ENCODE results near the gene RELT.

The RELT gene

GRCh38 chr11:73404506-73405145, 28.4 kb downstream of the RELT start:
- DNase-seq (ENCODE audit: low spot score) = no peak

GRCh38 chr11:73405146-73405510, 28.9 kb downstream of the RELT start:
- no peak for DNase-seq (ENCODE audit: low spot score)

DNA sequence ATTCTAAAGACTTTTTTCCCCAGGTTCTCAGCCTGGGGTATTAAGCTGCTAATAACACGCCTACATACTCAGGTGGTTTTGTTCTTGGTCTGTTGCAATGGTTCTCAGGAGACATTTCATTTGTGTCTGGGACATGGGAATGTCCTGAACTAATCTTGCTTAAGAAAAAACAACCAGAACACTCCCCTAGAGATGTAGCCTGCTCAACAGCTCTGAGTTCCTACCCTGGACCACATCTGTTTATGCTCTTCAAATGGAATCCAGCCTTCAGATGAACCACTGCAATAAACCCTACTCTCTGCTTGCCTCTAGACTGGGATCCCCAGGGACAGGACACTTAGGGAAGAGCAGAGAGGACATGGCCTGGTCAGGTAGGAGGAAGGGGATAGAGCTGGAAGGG, 29.9 kb downstream of the RELT start:
- no peak for DNase-seq (ENCODE audit: low spot score)

DNA sequence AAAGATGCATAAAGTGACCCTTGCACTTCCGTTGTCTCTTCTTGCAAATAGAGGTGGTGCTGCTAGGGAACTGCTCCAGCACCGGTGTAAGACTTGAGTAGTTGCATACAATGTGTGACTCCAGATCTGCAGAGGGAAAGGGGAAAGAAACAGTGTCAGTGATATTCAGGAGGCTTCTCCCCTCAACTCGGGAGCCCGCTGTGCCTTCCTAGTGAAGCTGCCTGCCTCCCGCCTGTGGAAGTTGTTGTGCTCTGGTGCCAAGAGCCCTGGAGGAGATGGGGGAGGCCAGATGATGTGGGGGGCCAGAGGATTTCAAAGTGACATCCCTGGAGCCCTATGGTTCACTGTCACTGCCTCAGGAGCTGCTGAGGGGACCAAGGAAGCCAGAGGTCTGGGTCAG, 30.4 kb downstream of the RELT start:
- no peak for DNase-seq (ENCODE audit: low spot score)

- DNase-seq (ENCODE audit: low spot score) = no peak
Measured at GRCh38 chr11:73409431-73409830, 33.2 kb downstream of the RELT start.

GRCh38 chr11:73410627-73411026, 34.4 kb downstream of the RELT start:
- DNase-seq (ENCODE audit: low spot score) = no peak

GRCh38 chr11:73411031-73411430, 34.8 kb downstream of the RELT start:
- DNase-seq (ENCODE audit: low spot score) = no peak

- DNase-seq (ENCODE audit: low spot score) = peak; percentile 54
Measured at GRCh38 chr11:73412308-73412707, 36.1 kb downstream of the RELT start.

DNA sequence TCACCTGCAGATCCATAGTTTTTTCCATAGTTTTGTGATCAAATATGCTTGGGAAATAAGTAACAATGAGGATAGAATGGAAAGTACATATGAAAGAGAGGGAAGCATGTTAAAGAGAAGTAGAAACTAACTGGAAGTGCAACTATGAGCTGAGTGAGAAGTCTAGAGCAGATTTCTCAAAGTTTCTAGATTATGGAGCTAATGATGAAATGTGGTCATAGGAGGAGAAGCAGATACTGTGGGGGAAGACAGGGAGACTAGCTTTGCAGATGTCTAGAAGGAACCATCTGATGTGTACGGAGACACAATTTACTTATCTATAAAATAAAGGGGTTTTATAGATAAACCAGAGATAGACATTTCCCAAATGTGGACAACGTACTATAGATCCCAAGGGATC, 37.1 kb downstream of the RELT start:
- DNase-seq (ENCODE audit: low spot score) = no peak

DNA sequence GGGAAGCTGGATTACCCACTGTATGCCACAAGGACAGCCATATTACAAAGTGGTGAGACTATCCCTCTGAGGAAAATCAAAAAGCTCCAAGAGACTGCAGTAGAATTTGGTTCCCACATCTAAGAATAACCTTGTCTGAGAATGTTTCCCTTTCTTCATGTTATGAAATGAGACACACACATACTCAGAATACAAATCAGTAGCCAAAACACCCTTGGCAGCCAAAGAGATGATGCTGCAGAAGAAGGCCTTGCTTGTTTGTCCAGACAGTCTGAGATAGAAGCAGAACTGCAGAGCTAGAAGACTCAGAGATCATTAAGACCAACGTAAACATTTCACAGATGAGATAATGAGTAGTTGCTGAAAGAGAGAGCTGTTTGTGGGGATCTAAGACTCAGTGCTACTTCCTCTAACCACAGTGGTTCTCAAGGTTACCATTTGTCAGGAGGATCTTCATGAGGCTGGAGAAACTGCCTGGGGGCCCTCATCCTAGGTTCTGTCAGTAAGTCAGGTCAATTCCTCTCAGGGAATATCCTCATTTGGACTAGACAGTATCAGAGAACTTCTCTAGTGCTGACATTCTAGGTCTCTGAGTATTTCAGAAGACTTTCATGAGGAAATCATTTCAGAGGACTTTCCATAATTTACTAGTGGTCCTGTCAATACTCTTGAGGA, 38.9 kb downstream of the RELT start:
- DNase-seq (ENCODE audit: low spot score) = no peak

- no peak for DNase-seq (ENCODE audit: low spot score)
Measured at GRCh38 chr11:73415854-73416615, 39.8 kb downstream of the RELT start.

- no peak for DNase-seq (ENCODE audit: low spot score)
Measured at GRCh38 chr11:73416786-73417185, 40.6 kb downstream of the RELT start.

- DNase-seq (ENCODE audit: low spot score) = no peak
Measured at GRCh38 chr11:73420136-73420535, 43.9 kb downstream of the RELT start.

DNA sequence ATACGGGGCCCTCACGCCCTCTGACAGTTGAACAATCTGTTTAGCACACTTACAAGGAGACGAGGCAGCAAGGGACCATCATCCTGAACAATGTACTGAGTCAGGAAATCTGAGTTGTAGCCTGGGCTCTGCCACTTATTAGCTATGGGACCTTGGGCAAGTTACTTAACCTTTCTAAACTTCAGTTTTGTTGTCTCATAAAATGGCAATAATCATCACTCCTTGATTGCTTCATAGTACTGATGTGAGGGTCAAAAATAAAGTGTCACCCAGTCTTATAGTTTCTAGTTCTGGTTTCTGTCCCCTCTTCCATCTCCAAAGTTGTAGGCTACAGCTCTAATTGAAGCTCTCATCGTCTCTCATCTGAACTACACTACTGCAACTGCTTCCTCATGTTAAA, 46.7 kb downstream of the RELT start:
- DNase-seq (ENCODE audit: low spot score) = no peak

DNA sequence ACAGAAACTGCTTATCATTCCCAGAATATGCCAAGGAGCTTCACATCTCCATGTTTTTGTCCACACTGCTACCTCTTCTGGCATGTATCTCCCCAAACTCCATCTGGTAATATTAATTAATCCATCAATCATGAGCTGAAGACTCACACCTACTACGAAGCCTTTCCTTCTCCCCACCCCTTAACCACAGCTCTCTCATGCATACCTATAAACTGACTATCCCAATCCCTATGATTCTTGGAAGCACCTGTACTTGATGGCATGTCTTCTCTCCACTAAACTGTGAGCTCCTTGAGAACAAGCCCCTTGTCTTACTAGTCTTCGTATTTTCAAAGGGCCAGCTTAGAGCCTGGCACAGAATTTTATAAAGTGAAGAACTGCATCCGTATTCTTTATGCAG, 47.3 kb downstream of the RELT start:
- no peak for DNase-seq (ENCODE audit: low spot score)

DNA sequence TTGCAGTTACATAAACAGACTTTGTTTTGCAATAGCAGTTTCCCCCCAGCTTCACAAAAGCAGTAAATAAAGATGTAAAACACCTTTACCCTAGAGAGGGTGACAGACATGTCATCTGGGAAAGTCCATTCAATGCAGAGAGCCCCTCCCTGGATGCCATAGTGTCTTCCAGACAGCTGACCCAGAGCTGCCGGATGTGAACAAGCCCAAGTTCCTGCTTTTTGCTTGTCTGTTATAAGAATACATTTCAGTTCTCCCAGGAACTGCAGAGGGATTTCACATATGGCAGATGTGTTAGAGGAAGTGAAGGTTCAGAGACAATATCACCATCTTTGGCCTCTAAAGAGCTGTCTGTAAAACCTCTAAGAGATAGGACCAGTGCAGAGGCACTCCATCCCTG, 48.9 kb downstream of the RELT start:
- no peak for DNase-seq (ENCODE audit: low spot score)

DNA sequence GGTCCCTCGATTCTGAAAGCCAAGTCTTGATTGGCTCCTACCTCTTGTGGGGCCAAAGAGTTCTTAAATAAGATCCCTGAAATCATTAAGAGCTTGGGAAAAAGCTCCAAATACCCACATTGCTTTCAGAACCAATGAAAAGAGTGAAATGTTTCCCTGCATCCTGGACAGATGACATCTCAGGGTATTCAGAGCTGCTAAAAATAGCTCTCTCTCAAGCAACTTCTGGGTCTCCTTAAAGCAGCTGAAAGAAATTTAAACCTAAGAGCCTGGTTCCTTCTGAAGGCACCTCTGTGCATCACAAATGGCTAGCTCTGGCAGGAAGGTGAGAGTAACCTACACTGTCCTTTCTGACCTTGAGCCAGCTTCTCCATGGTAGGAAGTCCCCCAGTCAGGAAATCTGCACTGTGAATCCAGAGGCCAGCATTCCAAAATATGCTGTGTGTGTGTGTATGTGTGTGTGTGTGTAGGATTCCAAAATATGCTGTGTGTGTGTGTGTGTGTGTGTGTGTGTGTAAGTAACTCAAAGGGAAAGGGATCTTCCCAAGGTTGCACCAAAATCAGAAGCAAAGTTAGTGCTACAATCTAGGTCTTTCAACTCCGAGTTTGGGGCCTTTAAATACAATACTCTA, 50.1 kb downstream of the RELT start:
- DNase-seq (ENCODE audit: low spot score) = no peak

- DNase-seq (ENCODE audit: low spot score) = no peak
Measured at GRCh38 chr11:73428227-73428626, 52.0 kb downstream of the RELT start.

GRCh38 chr11:73428699-73429098, 52.5 kb downstream of the RELT start:
- DNase-seq (ENCODE audit: low spot score) = no peak

GRCh38 chr11:73429121-73429750, 53.0 kb downstream of the RELT start:
- DNase-seq (ENCODE audit: low spot score) = no peak

GRCh38 chr11:73430326-73430725, 54.1 kb downstream of the RELT start:
- DNase-seq (ENCODE audit: low spot score) = no peak

- DNase-seq (ENCODE audit: low spot score) = no peak
Measured at GRCh38 chr11:73431396-73431795, 55.2 kb downstream of the RELT start.

All from kidney capillary endothelial cell (primary cell).